Measurements from ENCODE around the gene CYP2D6.
"Not testable (repeated sequence)": the region's sequence is repeated elsewhere in the genome, so short reads cannot be mapped to it uniquely, and the experiment has no call there.

DNA sequence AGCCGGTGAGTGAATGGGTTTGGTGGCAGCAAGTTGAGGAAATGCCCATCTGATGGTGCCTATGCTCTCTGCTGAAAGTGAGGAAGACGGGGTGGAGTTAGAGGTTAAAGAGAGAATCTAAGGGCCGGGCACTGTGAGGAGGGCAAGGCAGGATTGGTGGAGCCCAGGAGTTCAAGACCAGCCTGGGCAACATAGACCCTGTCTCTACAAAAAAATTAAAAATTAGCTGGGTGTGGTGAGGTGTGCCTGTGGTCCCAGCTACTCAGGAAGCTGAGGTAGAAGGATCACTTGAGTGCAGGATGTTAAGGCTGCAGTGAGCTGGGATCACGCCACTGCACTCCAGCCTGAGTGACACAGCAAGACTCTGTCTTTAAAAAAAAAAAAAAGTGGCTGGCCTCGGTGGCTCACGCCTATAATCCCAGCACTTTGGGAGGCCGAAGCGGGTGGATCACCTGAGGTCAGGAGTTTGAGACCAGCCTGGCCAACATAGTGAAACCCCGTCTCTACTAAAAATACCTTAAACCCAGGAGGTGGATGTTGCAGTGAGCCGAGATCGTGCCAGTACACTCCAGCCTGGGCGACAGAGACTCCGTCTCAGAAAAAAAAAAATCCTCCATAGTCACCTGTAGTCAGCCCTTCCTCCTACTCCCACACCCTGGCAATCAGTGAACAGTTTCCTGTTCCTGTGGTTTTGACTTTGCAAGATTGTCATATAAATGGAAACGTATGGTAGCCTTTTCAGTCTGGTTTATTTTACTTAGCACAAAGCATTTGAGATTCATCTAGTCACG, 10.2 kb downstream of the CYP2D6 start:
- TF ChIP-seq, protein P1, sequence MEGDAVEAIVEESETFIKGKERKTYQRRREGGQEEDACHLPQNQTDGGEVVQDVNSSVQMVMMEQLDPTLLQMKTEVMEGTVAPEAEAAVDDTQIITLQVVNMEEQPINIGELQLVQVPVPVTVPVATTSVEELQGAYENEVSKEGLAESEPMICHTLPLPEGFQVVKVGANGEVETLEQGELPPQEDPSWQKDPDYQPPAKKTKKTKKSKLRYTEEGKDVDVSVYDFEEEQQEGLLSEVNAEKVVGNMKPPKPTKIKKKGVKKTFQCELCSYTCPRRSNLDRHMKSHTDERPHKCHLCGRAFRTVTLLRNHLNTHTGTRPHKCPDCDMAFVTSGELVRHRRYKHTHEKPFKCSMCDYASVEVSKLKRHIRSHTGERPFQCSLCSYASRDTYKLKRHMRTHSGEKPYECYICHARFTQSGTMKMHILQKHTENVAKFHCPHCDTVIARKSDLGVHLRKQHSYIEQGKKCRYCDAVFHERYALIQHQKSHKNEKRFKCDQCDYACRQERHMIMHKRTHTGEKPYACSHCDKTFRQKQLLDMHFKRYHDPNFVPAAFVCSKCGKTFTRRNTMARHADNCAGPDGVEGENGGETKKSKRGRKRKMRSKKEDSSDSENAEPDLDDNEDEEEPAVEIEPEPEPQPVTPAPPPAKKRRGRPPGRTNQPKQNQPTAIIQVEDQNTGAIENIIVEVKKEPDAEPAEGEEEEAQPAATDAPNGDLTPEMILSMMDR (conservative IDR thresholded peaks at IDR 0.05; ENCODE audit: low read depth, low read length), result not testable (repeated sequence)
- TF ChIP-seq EZH2 (IDR thresholded peaks at IDR 0.05; ENCODE audit: low read length, unreplicated experiment), result not testable (repeated sequence)
